ENCODE results near the gene MRPL37. TPM values are rescaled to one million over a fixed set of nuclear protein-coding genes. Genes with fewer than 3 reads are reported as not detected.

MRPL37 gene
- total and polyA plus RNA-seq, 8 donors, result 17.5 to 49.2 (median 35.1) TPM

GRCh38 chr1:54247863-54248515 lies 48.0 kb downstream of the MRPL37 start:
- no peaks in the 10 kb centered on the region for H3K9me3 ChIP-seq
- WGBS, 2 donors, result 89 to 91% methylated on average over 11 of the region's 11 CpGs
- DNase-seq (no peak), ATAC-seq (no peak), FAIRE-seq (no peak)
- no peak for TF ChIP-seq CTCF (IDR thresholded peaks at IDR 0.05)
- no peaks in the 10 kb centered on the region for H3K27me3 ChIP-seq
- H3K36me3 ChIP-seq, result peaks cover 0 to 4% (median 4%) of the 10 kb centered on the region in 3 donors
- no peak overlapping the region for H3K27ac ChIP-seq
- intact Hi-C loops (cut with DNase I), result no loop called here
- no peaks in the 10 kb centered on the region for H3K4me1 ChIP-seq
- no peak overlapping the region for H3K4me3 ChIP-seq

GRCh38 chr1:54248966-54249365 lies 49.0 kb downstream of the MRPL37 start:
- intact Hi-C loops (cut with DNase I), result no loop called here
- ATAC-seq (no peak), DNase-seq (no peak), FAIRE-seq (no peak)
- WGBS, 2 donors, result 78 to 82% methylated on average over 4 of the region's 4 CpGs
- Histone ChIP-seq H3K4me1 (no peaks in the 10 kb centered on the region), H3K4me3 (no peak overlapping the region), H3K9me3 (no peaks in the 10 kb centered on the region), H3K27ac (no peak overlapping the region), H3K27me3 (no peaks in the 10 kb centered on the region), H3K36me3 (peaks cover 0 to 4% (median 0%) of the 10 kb centered on the region in 3 donors)
- no peak for TF ChIP-seq CTCF (IDR thresholded peaks at IDR 0.05)

GRCh38 chr1:54249819-54250435 lies 50.0 kb downstream of the MRPL37 start:
- peaks cover 0 to 4% (median 0%) of the 10 kb centered on the region in 3 donors for H3K36me3 ChIP-seq
- H3K4me1 ChIP-seq, result no peaks in the 10 kb centered on the region
- 82 to 84% methylated on average over 9 of the region's 9 CpGs for WGBS, 2 donors
- intact Hi-C loops (cut with DNase I), result no loop called here
- FAIRE-seq (no peak), ATAC-seq (peak in 3 of 4 donors; percentile 38 to 54 (median 46)), DNase-seq (no peak)
- no peak overlapping the region for H3K27ac ChIP-seq
- H3K27me3 ChIP-seq, result no peaks in the 10 kb centered on the region
- TF ChIP-seq CTCF (IDR thresholded peaks at IDR 0.05), result no peak
- no peak overlapping the region for H3K4me3 ChIP-seq
- no peaks in the 10 kb centered on the region for H3K9me3 ChIP-seq

DNA sequence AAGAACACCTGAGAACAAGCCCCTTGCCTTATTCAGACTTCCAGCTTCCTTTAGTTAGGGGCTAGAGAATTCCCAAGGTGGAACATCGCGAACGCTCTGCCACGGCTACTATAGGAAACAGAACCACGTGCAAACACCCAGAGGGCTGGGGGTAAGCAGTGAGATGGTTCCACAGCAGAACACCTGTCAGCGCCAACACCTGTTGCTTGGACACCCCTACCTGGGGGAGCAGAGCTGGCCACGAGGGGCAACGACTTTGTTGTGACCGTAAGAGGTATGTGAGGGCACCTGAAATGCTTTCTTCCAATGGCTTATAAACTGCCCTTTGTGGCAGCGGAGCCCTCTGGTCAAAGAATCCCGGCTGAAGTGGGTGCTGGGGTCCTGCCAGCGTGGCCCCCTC lies 50.7 kb downstream of the MRPL37 start:
- no peak for TF ChIP-seq CTCF (IDR thresholded peaks at IDR 0.05)
- Histone ChIP-seq H3K27me3 (no peaks in the 10 kb centered on the region), H3K9me3 (no peaks in the 10 kb centered on the region), H3K4me3 (no peak overlapping the region), H3K4me1 (no peaks in the 10 kb centered on the region), H3K36me3 (peaks cover 0 to 4% (median 0%) of the 10 kb centered on the region in 3 donors), H3K27ac (no peak overlapping the region)
- intact Hi-C loops (cut with DNase I), result no loop called here
- FAIRE-seq (no peak), ATAC-seq (no peak), DNase-seq (no peak)
- 93 to 95% methylated on average over 12 of the region's 12 CpGs for WGBS, 2 donors

DNA sequence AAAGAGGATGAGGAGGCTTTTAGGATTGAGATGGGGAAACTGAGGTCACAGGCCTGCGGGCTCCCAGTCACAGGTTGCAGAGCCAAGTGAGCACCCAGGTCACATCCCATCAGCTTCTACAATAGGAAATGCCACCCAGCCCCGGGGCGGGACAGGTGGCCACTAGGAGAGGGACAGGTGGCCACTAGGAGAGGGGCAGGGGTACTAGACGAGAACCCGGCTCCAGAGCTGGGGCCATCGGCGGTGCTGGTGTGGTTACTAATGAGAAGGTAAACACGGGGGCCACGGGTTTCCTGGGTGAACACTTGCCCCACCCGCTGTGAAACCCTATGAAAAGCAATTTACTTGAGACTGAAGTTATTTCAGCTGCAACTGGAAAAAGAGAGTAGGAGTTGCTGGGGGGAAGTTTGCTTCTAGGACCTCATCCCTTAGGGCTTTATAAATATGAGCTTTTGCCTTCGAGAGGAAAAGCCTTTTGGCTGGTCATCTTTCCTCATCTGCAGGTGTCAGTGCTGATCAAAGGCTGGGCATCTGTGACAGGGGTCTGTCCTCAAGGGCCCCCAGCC lies 52.5 kb downstream of the MRPL37 start:
- intact Hi-C loops (cut with DNase I), result no loop called here

More for the DNA sequence above, 52.5 kb downstream of the MRPL37 start:
- no peak for ATAC-seq
- Histone ChIP-seq H3K27ac (no peak overlapping the region), H3K9me3 (no peaks in the 10 kb centered on the region), H3K4me3 (no peak overlapping the region), H3K27me3 (no peaks in the 10 kb centered on the region), H3K4me1 (no peaks in the 10 kb centered on the region), H3K36me3 (peaks cover 0 to 4% (median 0%) of the 10 kb centered on the region in 3 donors)
- DNase-seq, result no peak
- 89 to 93% methylated on average over 11 of the region's 11 CpGs for WGBS, 2 donors
- no peak for TF ChIP-seq CTCF (IDR thresholded peaks at IDR 0.05)
- FAIRE-seq, result no peak
